Heart left ventricle (tissue), 13 donors: ENCODE results near the gene GINM1.

Source experiments
- CTCF ChIP-seq, 12 donors: fragments of 200-600 bp; sonication (generic) in 4 of 12; IDR thresholded peaks; one replicate each; pipeline versions ENCODE4 v1.5.0 to v1.8.0; 2018 to 2022; ENCODE audit warnings: antibody characterized with exemption in 12 of 12, mild to moderate bottlenecking in 5 of 12
- POLR2A ChIP-seq, 2 donors: fragments of 450-650 bp; IDR thresholded peaks; one replicate each; pipeline ENCODE4 v1.6.1; 2017; ENCODE audit warnings: antibody characterized with exemption in 2 of 2, mild to moderate bottlenecking in 2 of 2, moderate library complexity in 2 of 2
- donor health status: ischemic (EF 13 %, LVEDD 7.1; RV severe dilation, severe dysfunction).
- donor health status: DM: no; HTN: yes; CAD: no.
- donor health status: DM: no; HTN: no; CAD: no.
- donor health status: ischemic (EF 25% LVEDD 6.9; RV normal size, moderate dysfunction).
- donor health status: ischemic (EF 25% LVEDD 5.7; RV mildly dilated, moderate dysfunction).
- donor health status: ischemic (EF 35%, LVEDD 5.7; RV mildly dilated, moderate dysfunction).
- donor health status: nonischemic (EF 11% LVEDD 7.7; RV severe dilation, severe dysfunction).
- donor health status: DM: yes; HTN: yes; CAD: no.
- donor health status: PGD.
- donor health status: ischemic (EF 29% LVEDD 5.4; RV normal size, mild dysfunction).
- donor health status: nonischemic (EF 23%, LVEDD 6.1; RV moderate dilation, normal function).

GRCh38 chr6:149614337-149614736 is 48.2 kb downstream of the GINM1 start:
- TF ChIP-seq CTCF (IDR thresholded peaks at IDR 0.05) (no peak), POLR2A (IDR thresholded peaks at IDR 0.05) (no peak)
